Astrocyte of the cerebellum (primary cell): ENCODE data around the gene SCARB2.
A peak's percentile ranks its signal among the peaks of the same experiment; 100 is the strongest.

Experiments
- DNase-seq: peaks from one replicate; pipeline ENCODE4 v3.0.0-alpha.2; 2011; ENCODE audit warnings: low read depth
- H3K4me3 ChIP-seq: 2 replicates; pipeline ENCODE4 v1.5.1; 2011; ENCODE audit warnings: mild to moderate bottlenecking, low read depth, low read length, moderate library complexity
- CTCF ChIP-seq: IDR thresholded peaks from 2 replicates; pipeline ENCODE4 v1.5.1; 2012; ENCODE audit warnings: low read length, low read depth, moderate library complexity, mild to moderate bottlenecking; ENCODE audit errors: missing control alignments
- in situ Hi-C: cut with HindIII; loops from 2 replicates; pipeline ENCODE4 v1.10.0; 2017; ENCODE audit warnings: low sequenced_read_pairs

Gene SCARB2

GRCh38 chr4:76213415-76214176 is at the start of gene SCARB2:
Gene SCARB2 (minus strand): TSS chr4:76213824. CDS start chr4:76213543, 281 bp downstream.
- peak within 1 kb of the TSS; percentile 67 for H3K4me3 ChIP-seq
- DNase-seq, result peak; percentile 34
- in situ Hi-C loops, result no loop called here

GRCh38 chr4:76260571-76260970 is 46.9 kb upstream of the SCARB2 start:
- TF ChIP-seq CTCF, result no peak
- H3K4me3 ChIP-seq, result no peak overlapping the region
- no peak for DNase-seq
- in situ Hi-C loops, result no loop called here

More at GRCh38 chr4:76213415-76214176, at the start of gene SCARB2:
- TF ChIP-seq CTCF, result no peak

GRCh38 chr4:76257824-76258223 is 44.2 kb upstream of the SCARB2 start:
- in situ Hi-C loops, result no loop called here
- TF ChIP-seq CTCF, result no peak
- H3K4me3 ChIP-seq, result no peak overlapping the region
- DNase-seq, result no peak

- in situ Hi-C loops, result no loop called here
Measured at GRCh38 chr4:76256968-76257367, 43.3 kb upstream of the SCARB2 start.

GRCh38 chr4:76256032-76256431 is 42.4 kb upstream of the SCARB2 start:
- DNase-seq, result no peak
- in situ Hi-C loops, result no loop called here
- TF ChIP-seq CTCF, result no peak
- no peak overlapping the region for H3K4me3 ChIP-seq

More at GRCh38 chr4:76256968-76257367, 43.3 kb upstream of the SCARB2 start:
- no peak for TF ChIP-seq CTCF
- no peak overlapping the region for H3K4me3 ChIP-seq
- DNase-seq, result no peak

- DNase-seq, result no peak
- in situ Hi-C loops, result no loop called here
- no peak for TF ChIP-seq CTCF
- no peak overlapping the region for H3K4me3 ChIP-seq
Measured at GRCh38 chr4:76253511-76253910, 39.9 kb upstream of the SCARB2 start.
